K562 (cell line): Measurements from ENCODE around the gene HLCS. TPM values are rescaled to one million over a fixed set of nuclear protein-coding genes. Genes with fewer than 3 reads are reported as not detected.

ENCODE experiments used
- ATF2 ChIP-seq: sonication (generic); formaldehyde crosslinking; IDR thresholded peaks from 2 replicates; pipeline ENCODE4 v1.8.1; 2022; ENCODE audit warnings: missing genetic modification reagents
- CBFA2T3 ChIP-seq: fragments of 450-650 bp; IDR thresholded peaks from 2 replicates; pipeline ENCODE4 v1.6.1; 2017
- ERF ChIP-seq: fragments of 450-650 bp; formaldehyde crosslinking; IDR thresholded peaks from 2 replicates; pipeline ENCODE4 v1.4.0; 2020; ENCODE audit warnings: mild to moderate bottlenecking, mixed read lengths
- FOXK2 ChIP-seq, 2 experiments: fragments of 450-650 bp; IDR thresholded peaks in 1 of 2; conservative IDR thresholded peaks in 1 of 2; 2 replicates each; pipeline ENCODE4 v1.6.1; 2016; ENCODE audit warnings: low read depth in 2 of 2, mild to moderate bottlenecking in 1 of 2
- HNRNPUL1 ChIP-seq: fragments of 200-400 bp; formaldehyde crosslinking; IDR thresholded peaks from 2 replicates; pipeline ENCODE4 v1.6.1; 2017; ENCODE audit warnings: low read length
- ID3 ChIP-seq, 2 experiments: fragments of 250-450 bp in 1 of 2; fragments of 450-650 bp in 1 of 2; sonication (Bioruptor Pico) in 1 of 2; IDR thresholded peaks; 2 replicates each; pipeline versions ENCODE4 v1.6.1 to v1.8.0; 2016 to 2021; ENCODE audit warnings: mild to moderate bottlenecking in 2 of 2, moderate library complexity in 2 of 2, missing compliant biosample characterization in 1 of 2, missing genetic modification characterization in 1 of 2
- KDM5B ChIP-seq: fragments of 200-600 bp; sonication (generic); IDR thresholded peaks from 2 replicates; pipeline ENCODE4 v1.6.1; 2012; ENCODE audit warnings: low read depth, mild to moderate bottlenecking, moderate library complexity, low read length, control low read depth, inconsistent platforms; ENCODE audit not compliant: insufficient replicate concordance
- NUFIP1 ChIP-seq: fragments of 450-650 bp; IDR thresholded peaks from 2 replicates; pipeline ENCODE4 v1.6.1; 2018; ENCODE audit not compliant: partially characterized antibody
- PRPF4 ChIP-seq: fragments of 200-400 bp; formaldehyde crosslinking; IDR thresholded peaks from one replicate; pipeline ENCODE4 v1.6.1; 2017; ENCODE audit warnings: low read length, low read depth, mild to moderate bottlenecking; ENCODE audit not compliant: insufficient read depth, poor library complexity, severe bottlenecking
- TSC22D4 ChIP-seq: fragments of 450-650 bp; IDR thresholded peaks from 2 replicates; pipeline ENCODE4 v1.6.1; 2016; ENCODE audit warnings: missing genetic modification characterization, missing biosample characterization, control low read depth
- TSHZ1 ChIP-seq: fragments of 250-450 bp; sonication (Bioruptor Pico); IDR thresholded peaks from 2 replicates; pipeline ENCODE4 v1.4.0; 2020; ENCODE audit warnings: mild to moderate bottlenecking, moderate library complexity
- ZBTB8A ChIP-seq: fragments of 450-650 bp; IDR thresholded peaks from 2 replicates; pipeline ENCODE4 v1.6.1; 2018; ENCODE audit warnings: mild to moderate bottlenecking, moderate library complexity; ENCODE audit not compliant: partially characterized antibody
- ZNF277 ChIP-seq: fragments of 250-450 bp; sonication (Bioruptor Pico); IDR thresholded peaks from 2 replicates; pipeline ENCODE4 v1.8.0; 2022; ENCODE audit warnings: inconsistent platforms, mild to moderate bottlenecking, moderate library complexity, borderline replicate concordance
- polyA plus RNA-seq, 8 experiments: library from polyadenylated mRNA; depleted of rRNA in 4 of 8; stranded (reverse) in 5 of 8; unstranded in 3 of 8; fragments of >200 nt; fragmentation: Nextera tagmentation in 2 of 8; fragmentation: Illumina TruSeq in 1 of 8; extraction: Ambion mirVana in 2 of 8; extraction: Trizol in 1 of 8; gene quantifications; 2 replicates each; pipeline versions ENCODE4 v1.2.1 to v1.2.3, GENCODE V29; 2011 to 2014; ENCODE audit warnings: inconsistent platforms in 1 of 8, missing spikeins in 1 of 8
- total RNA-seq, 7 experiments: library from RNA; depleted of rRNA in 6 of 7; stranded (reverse); fragments of >200 nt in 6 of 7; fragmentation: Illumina TruSeq in 2 of 7; extraction: Trizol in 2 of 7; gene quantifications; 2 replicates each; pipeline versions ENCODE4 v1.2.1 to v1.2.3, GENCODE V29; 2011 to 2021; ENCODE audit warnings: low replicate concordance in 1 of 7
- TF ChIP-seq, protein P1 (sequence below), 2 experiments: IDR thresholded peaks; 2 replicates each; pipeline ENCODE4 v1.6.1; 2012; ENCODE audit warnings: improper control_type of control experiment in 2 of 2, low read depth in 2 of 2, low read length in 2 of 2, borderline replicate concordance in 1 of 2

Gene HLCS
- total and polyA plus RNA-seq, 9 of the 15 experiments (the other 6 are each of a cell fraction or from before 2014, with no cell fraction given): 3.0 to 21.5 (median 17.1) TPM

- TF ChIP-seq, protein P1, sequence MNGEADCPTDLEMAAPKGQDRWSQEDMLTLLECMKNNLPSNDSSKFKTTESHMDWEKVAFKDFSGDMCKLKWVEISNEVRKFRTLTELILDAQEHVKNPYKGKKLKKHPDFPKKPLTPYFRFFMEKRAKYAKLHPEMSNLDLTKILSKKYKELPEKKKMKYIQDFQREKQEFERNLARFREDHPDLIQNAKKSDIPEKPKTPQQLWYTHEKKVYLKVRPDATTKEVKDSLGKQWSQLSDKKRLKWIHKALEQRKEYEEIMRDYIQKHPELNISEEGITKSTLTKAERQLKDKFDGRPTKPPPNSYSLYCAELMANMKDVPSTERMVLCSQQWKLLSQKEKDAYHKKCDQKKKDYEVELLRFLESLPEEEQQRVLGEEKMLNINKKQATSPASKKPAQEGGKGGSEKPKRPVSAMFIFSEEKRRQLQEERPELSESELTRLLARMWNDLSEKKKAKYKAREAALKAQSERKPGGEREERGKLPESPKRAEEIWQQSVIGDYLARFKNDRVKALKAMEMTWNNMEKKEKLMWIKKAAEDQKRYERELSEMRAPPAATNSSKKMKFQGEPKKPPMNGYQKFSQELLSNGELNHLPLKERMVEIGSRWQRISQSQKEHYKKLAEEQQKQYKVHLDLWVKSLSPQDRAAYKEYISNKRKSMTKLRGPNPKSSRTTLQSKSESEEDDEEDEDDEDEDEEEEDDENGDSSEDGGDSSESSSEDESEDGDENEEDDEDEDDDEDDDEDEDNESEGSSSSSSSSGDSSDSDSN (IDR thresholded peaks at IDR 0.05; ENCODE audit: borderline replicate concordance in 1 of 2, low read depth in 2 of 2, low read length in 2 of 2): 0 out of 4 replicates have a peak, but pooled peaks of 1 of the 2 experiments have one; percentile 10
- TF ChIP-seq ID3 (CRISPR knock-in tag; IDR thresholded peaks at IDR 0.05) (no peak), ID3 (tag; IDR thresholded peaks at IDR 0.05) (0 out of 2 replicates have a peak, but pooled peaks have one; percentile 29), HNRNPUL1 (no peak), KDM5B (peak; percentile 45), ATF2 (CRISPR knock-in tag) (no peak), PRPF4 (no peak), TSC22D4 (tag) (no peak), FOXK2 (conservative IDR thresholded peaks at IDR 0.05 in 1 of 2, IDR thresholded peaks at IDR 0.05 in 1 of 2; ENCODE audit: low read depth in 2 of 2) (no peak), NUFIP1 (no peak), CBFA2T3 (0 out of 2 replicates have a peak, but pooled peaks have one; percentile 2), TSHZ1 (no peak), ZBTB8A (no peak), ERF (CRISPR knock-in tag) (0 out of 2 replicates have a peak, but pooled peaks have one; percentile 39), ZNF277 (CRISPR knock-in tag) (no peak)
These were observed 626 bp upstream of the HLCS start (continued) for GRCh38 chr21:36966821-36967768.
